Uterus (tissue), 2 donors: ENCODE results near the gene C1R.

Experiments
- POLR2A ChIP-seq, 2 donors: fragments of 450-650 bp; IDR thresholded peaks; one replicate each; pipeline ENCODE4 v1.6.1; 2016; ENCODE audit warnings: antibody characterized with exemption in 2 of 2, mild to moderate bottlenecking in 1 of 2, moderate library complexity in 1 of 2
- TF ChIP-seq, protein P1 (sequence below), 4 experiments: fragments of 200-600 bp in 2 of 4; fragments of 450-650 bp in 2 of 4; sonication (generic) in 2 of 4; IDR thresholded peaks; one replicate each; pipeline ENCODE4 v1.5.1; 2016 to 2019; ENCODE audit warnings: antibody characterized with exemption in 4 of 4, mild to moderate bottlenecking in 2 of 4, moderate library complexity in 1 of 4

DNA sequence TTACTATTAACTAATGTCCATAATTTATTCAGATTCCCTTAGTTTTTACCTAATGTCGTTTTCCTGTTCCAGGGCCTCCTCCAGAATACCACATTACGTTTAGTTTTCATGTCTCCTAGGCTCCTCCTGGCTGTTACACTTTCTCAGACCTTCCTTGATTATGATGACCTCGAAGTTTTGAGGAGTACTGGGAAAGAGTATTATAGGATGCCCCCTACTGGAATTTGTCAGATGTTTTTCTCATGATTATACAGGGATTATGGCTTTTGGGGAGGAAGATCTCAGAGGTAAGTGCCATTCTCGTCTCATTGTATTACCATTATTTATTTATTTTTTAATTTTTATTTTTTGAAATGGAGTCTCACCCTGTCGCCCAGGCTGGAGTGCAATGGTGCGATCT lies 49.4 kb downstream of the C1R start:
- TF ChIP-seq, protein P1, sequence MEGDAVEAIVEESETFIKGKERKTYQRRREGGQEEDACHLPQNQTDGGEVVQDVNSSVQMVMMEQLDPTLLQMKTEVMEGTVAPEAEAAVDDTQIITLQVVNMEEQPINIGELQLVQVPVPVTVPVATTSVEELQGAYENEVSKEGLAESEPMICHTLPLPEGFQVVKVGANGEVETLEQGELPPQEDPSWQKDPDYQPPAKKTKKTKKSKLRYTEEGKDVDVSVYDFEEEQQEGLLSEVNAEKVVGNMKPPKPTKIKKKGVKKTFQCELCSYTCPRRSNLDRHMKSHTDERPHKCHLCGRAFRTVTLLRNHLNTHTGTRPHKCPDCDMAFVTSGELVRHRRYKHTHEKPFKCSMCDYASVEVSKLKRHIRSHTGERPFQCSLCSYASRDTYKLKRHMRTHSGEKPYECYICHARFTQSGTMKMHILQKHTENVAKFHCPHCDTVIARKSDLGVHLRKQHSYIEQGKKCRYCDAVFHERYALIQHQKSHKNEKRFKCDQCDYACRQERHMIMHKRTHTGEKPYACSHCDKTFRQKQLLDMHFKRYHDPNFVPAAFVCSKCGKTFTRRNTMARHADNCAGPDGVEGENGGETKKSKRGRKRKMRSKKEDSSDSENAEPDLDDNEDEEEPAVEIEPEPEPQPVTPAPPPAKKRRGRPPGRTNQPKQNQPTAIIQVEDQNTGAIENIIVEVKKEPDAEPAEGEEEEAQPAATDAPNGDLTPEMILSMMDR (IDR thresholded peaks at IDR 0.05): peak in 3 of 4 experiments; percentile 21 to 37 (median 31)
- no peak for TF ChIP-seq POLR2A (IDR thresholded peaks at IDR 0.05)
